Prostate gland (tissue), 2 donors: ENCODE measurements around the gene OR1F1. TPM values are rescaled to one million over a fixed set of nuclear protein-coding genes. Genes with fewer than 3 reads are reported as not detected.

ENCODE experiments used
- DNase-seq: peaks from one replicate; pipeline ENCODE4 v3.0.0-alpha.2; 2019; ENCODE audit warnings: low spot score
- H3K27ac ChIP-seq, 2 donors: fragments of 200-600 bp; sonication (generic); 2 replicates each; pipeline ENCODE4 v1.5.1; 2017 to 2019
- H3K27me3 ChIP-seq: fragments of 200-600 bp; sonication (generic); replicated peaks from 2 replicates; pipeline ENCODE4 v1.5.1; 2019; ENCODE audit not compliant: insufficient read depth
- H3K36me3 ChIP-seq, 2 donors: fragments of 200-600 bp; sonication (generic); 1 replicate in 1 of 2; 2 replicates in 1 of 2; pipeline versions ENCODE4 v1.5.1 to v1.8.1; 2017 to 2019
- H3K4me1 ChIP-seq: fragments of 200-600 bp; sonication (generic); replicated peaks from 2 replicates; pipeline ENCODE4 v1.5.1; 2019
- H3K4me3 ChIP-seq, 2 donors: fragments of 200-600 bp; sonication (generic); 2 replicates each; pipeline ENCODE4 v1.5.1; 2017 to 2019
- H3K9me3 ChIP-seq: fragments of 200-600 bp; sonication (generic); 2 replicates; pipeline ENCODE4 v1.5.1; 2017
- POLR2A ChIP-seq: fragments of 450-650 bp; IDR thresholded peaks from one replicate; pipeline ENCODE4 v1.6.1; 2016; ENCODE audit warnings: antibody characterized with exemption, mild to moderate bottlenecking
- POLR2AphosphoS5 ChIP-seq: sonication (generic); formaldehyde crosslinking; IDR thresholded peaks from one replicate; pipeline ENCODE4 v1.6.1; 2017; ENCODE audit warnings: antibody characterized with exemption
- WGBS: methylation state at CpG from one replicate; pipeline ENCODE4 v1.1.5; 2018; 5-methylcytosine and 5-hydroxymethylcytosine counted together
- intact Hi-C: fragments of 100-400 bp; cut with DNase I; formaldehyde crosslinking; loops from one replicate; pipeline ENCODE4 v1.14.2; 2022
- total RNA-seq, 2 donors: library from RNA; depleted of rRNA; stranded (reverse); fragments of >200 nt; gene quantifications; one replicate each; pipeline ENCODE4 v1.1.0, GENCODE V29; 2016
- TF ChIP-seq, protein P1 (sequence below), 4 experiments: fragments of 200-600 bp in 2 of 4; fragments of 450-650 bp in 2 of 4; sonication (generic) in 2 of 4; IDR thresholded peaks; 1 replicate in 3 of 4; 2 replicates in 1 of 4; pipeline ENCODE4 v1.5.1; 2016 to 2019; ENCODE audit warnings: antibody characterized with exemption in 4 of 4, mild to moderate bottlenecking in 2 of 4, moderate library complexity in 2 of 4

Gene OR1F1
- total RNA-seq, 2 donors from 2014 or later = not detected

GRCh38 chr16:3223913-3224515 is 36.0 kb downstream of the OR1F1 start:
- intact Hi-C loops = no loop called here
- TF ChIP-seq POLR2AphosphoS5 = no peak
- TF ChIP-seq POLR2A = no peak
- TF ChIP-seq, protein P1, sequence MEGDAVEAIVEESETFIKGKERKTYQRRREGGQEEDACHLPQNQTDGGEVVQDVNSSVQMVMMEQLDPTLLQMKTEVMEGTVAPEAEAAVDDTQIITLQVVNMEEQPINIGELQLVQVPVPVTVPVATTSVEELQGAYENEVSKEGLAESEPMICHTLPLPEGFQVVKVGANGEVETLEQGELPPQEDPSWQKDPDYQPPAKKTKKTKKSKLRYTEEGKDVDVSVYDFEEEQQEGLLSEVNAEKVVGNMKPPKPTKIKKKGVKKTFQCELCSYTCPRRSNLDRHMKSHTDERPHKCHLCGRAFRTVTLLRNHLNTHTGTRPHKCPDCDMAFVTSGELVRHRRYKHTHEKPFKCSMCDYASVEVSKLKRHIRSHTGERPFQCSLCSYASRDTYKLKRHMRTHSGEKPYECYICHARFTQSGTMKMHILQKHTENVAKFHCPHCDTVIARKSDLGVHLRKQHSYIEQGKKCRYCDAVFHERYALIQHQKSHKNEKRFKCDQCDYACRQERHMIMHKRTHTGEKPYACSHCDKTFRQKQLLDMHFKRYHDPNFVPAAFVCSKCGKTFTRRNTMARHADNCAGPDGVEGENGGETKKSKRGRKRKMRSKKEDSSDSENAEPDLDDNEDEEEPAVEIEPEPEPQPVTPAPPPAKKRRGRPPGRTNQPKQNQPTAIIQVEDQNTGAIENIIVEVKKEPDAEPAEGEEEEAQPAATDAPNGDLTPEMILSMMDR (IDR thresholded peaks at IDR 0.05) = no peak
- WGBS = 98% methylated on average over 10 of the region's 10 CpGs
- DNase-seq = no peak
- H3K36me3 ChIP-seq = peaks cover 0 to 3% of the 10 kb centered on the region in 2 donors
- no peaks in the 10 kb centered on the region for H3K27me3 ChIP-seq
- H3K4me1 ChIP-seq = no peaks in the 10 kb centered on the region
- no peak overlapping the region for H3K27ac ChIP-seq
- no peak overlapping the region for H3K4me3 ChIP-seq
- H3K9me3 ChIP-seq = peaks cover 13% of the 10 kb centered on the region

GRCh38 chr16:3234543-3234856 is 46.5 kb downstream of the OR1F1 start:
- Histone ChIP-seq H3K27ac (peak overlapping the region; percentile 95 to 98), H3K36me3 (peaks cover 9% of the 10 kb centered on the region in 2 donors), H3K4me3 (peak overlapping the region; percentile 59 to 92), H3K9me3 (no peaks in the 10 kb centered on the region), H3K27me3 (no peaks in the 10 kb centered on the region), H3K4me1 (peaks cover 3% of the 10 kb centered on the region)
- intact Hi-C loops = no loop called here
- no peak for TF ChIP-seq POLR2A
- TF ChIP-seq POLR2AphosphoS5 = no peak
- TF ChIP-seq, protein P1 (IDR thresholded peaks at IDR 0.05) = no peak
- 1% methylated on average over 18 of the region's 18 CpGs for WGBS
- no peak for DNase-seq

DNA sequence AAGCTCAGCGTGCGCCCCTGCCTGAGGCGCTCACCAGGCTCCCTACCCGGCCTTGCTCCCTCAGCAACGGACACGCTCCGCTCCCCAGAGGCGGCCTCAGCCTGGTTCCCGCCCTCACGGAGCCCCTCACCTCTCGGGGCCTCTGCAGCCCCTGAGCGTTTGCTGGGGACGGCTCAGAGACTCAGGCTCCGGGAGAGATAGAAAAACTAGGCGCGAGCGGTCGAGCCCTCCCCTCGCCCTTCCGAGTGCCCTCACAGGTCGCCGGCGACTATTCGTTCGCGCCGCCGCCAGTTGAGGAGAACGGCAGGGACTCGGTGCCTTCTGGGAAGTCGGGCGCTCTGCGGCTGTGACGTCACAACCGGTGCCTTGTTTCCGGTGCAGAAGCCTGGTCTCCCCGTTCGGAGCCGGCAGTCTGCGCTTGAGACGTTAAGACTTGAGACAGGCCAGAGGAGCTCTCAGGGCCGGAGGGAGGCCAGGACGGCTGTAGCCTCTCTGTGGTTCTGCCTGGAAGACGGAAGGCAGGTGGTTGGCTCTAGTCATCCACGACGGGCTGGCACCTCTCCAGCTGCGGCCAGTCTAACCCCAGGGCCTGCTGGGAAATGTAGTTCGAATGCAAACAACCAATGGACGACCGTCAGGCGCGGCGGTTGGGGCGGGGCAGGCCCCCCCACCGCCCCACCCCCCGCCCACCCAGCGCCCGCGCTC is 47.0 kb downstream of the OR1F1 start, which contains the start of gene ZNF200:
Gene ZNF200, minus strand, starts transcription at position 302 of the 705 bp plus-strand sequence. CDS start 1,403 bp downstream, outside the sequence.
- WGBS = under 1% methylated on average over 46 of the region's 59 CpGs
- Histone ChIP-seq H3K4me3 (peak within 1 kb of the TSS; percentile 59 to 92), H3K27me3 (no peaks in the 10 kb centered on the region), H3K9me3 (no peaks in the 10 kb centered on the region), H3K27ac (peak within 1 kb of the TSS; percentile 95 to 98), H3K4me1 (peaks cover 3% of the 10 kb centered on the region), H3K36me3 (peaks cover 9% of the 10 kb centered on the region in 2 donors)
- TF ChIP-seq POLR2A = no peak
- TF ChIP-seq, protein P1 (IDR thresholded peaks at IDR 0.05) = peak in 1 of 4 experiments; percentile 17
- TF ChIP-seq POLR2AphosphoS5 = peak; percentile 97
- peak; percentile 96 for DNase-seq
- intact Hi-C loops = loop anchor here (1.0 kb wide), 1 partner anchor 47 kb away; no protein-coding TSS in a partner anchor

DNA sequence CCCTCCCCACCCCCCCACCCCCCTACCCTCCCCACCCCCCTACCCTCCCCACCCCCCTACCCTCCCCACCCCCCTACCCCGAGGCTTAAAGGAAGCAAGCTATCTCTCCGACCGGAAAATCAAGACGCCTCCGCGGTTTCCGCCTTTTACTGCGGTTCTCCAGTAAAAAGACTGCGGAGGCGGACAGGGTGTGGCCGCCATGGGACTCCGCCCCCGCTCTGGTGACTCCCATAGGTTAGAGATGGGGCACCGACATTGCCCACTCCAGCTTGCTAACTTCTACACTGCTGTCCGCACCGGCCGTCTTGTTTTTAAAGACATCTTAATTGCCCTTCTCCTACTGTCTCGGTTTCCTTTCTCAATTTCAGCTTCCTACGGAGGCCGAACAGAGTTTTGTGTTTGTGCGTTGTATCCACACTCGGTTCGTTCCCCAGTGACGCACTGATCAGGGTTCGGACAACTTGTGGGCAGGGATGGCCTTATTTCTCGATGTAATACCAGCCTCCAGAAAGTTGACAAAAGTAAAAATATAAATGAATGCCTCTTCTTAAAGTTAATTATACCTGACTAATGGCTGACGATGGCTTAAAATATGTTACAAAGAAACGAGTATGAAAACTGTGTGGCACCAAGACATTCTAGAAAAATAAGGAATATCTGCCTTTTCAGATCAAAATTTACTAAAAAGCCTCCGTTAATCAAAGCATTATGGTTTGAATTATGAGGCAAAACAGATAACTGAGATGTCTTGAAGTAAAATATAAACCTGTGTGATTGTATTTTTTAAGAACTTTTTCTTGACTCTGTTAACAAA is 48.1 kb downstream of the OR1F1 start:
- WGBS = 82% methylated on average over 28 of the region's 29 CpGs
- no peak overlapping the region for H3K4me3 ChIP-seq

GRCh38 chr16:3241761-3242160 is 53.8 kb downstream of the OR1F1 start:
- TF ChIP-seq, protein P1 (IDR thresholded peaks at IDR 0.05) = no peak
- TF ChIP-seq POLR2AphosphoS5 (no peak), POLR2A (no peak)
- WGBS = 77% methylated on average over 5 of the region's 5 CpGs
- no peaks in the 10 kb centered on the region for H3K27me3 ChIP-seq
- DNase-seq = no peak
- intact Hi-C loops = no loop called here
- no peak overlapping the region for H3K4me3 ChIP-seq
- no peaks in the 10 kb centered on the region for H3K9me3 ChIP-seq
- H3K36me3 ChIP-seq = no peaks in the 10 kb centered on the region
- no peak overlapping the region for H3K27ac ChIP-seq
- no peaks in the 10 kb centered on the region for H3K4me1 ChIP-seq

More for the DNA sequence above, 48.1 kb downstream of the OR1F1 start:
- no peaks in the 10 kb centered on the region for H3K9me3 ChIP-seq
- H3K36me3 ChIP-seq = peaks cover 5 to 7% of the 10 kb centered on the region in 2 donors
- intact Hi-C loops = loop anchor here (1.0 kb wide), 1 partner anchor 46 kb away; no protein-coding TSS in a partner anchor
- H3K27ac ChIP-seq = no peak overlapping the region
- peak; percentile 6 for DNase-seq
- H3K4me1 ChIP-seq = peaks cover 3% of the 10 kb centered on the region
- TF ChIP-seq POLR2AphosphoS5 (no peak), POLR2A (no peak)
- H3K27me3 ChIP-seq = no peaks in the 10 kb centered on the region
